Esophagus squamous epithelium (tissue), 5 donors: ENCODE results near the gene JARID2. TPM values are rescaled to one million over a fixed set of nuclear protein-coding genes. Genes with fewer than 3 reads are reported as not detected.

ENCODE experiments used
- DNase-seq: peaks from one replicate; lab custom pipeline; 2025; lab: John Stamatoyannopoulos, UW
- H3K27ac ChIP-seq, 4 donors: fragments of 200-600 bp; sonication (generic); one replicate each; pipeline ENCODE4 v1.5.1; 2016 to 2019; ENCODE audit warnings: mild to moderate bottlenecking in 1 of 4
- H3K27me3 ChIP-seq, 4 donors: fragments of 200-600 bp; sonication (generic); 1 replicate in 3 of 4; 2 replicates in 1 of 4; pipeline versions ENCODE4 v1.5.1 to v1.6.0; 2017 to 2021; ENCODE audit warnings: antibody characterized with exemption in 1 of 4
- H3K36me3 ChIP-seq, 3 donors: fragments of 200-600 bp; sonication (generic); one replicate each; pipeline ENCODE4 v1.5.1; 2016 to 2019
- H3K4me1 ChIP-seq, 3 donors: fragments of 200-600 bp; sonication (generic); one replicate each; pipeline ENCODE4 v1.5.1; 2017 to 2019
- H3K4me3 ChIP-seq, 4 donors: fragments of 200-600 bp; sonication (generic); 1 replicate in 3 of 4; 2 replicates in 1 of 4; pipeline ENCODE4 v1.5.1; 2016 to 2019; ENCODE audit warnings: mild to moderate bottlenecking in 2 of 4, moderate library complexity in 1 of 4
- H3K9me3 ChIP-seq, 3 donors: fragments of 200-600 bp; sonication (generic); one replicate each; pipeline ENCODE4 v1.5.1; 2016 to 2019
- CTCF ChIP-seq, 6 experiments: fragments of 450-650 bp in 4 of 6; fragments of 200-600 bp in 2 of 6; sonication (generic) in 2 of 6; IDR thresholded peaks; one replicate each; pipeline ENCODE4 v1.5.1; 2016 to 2019; ENCODE audit warnings: antibody characterized with exemption in 6 of 6, mild to moderate bottlenecking in 4 of 6, moderate library complexity in 4 of 6
- POLR2A ChIP-seq, 4 donors: fragments of 450-650 bp; IDR thresholded peaks; one replicate each; pipeline ENCODE4 v1.6.1; 2017; ENCODE audit warnings: antibody characterized with exemption in 4 of 4, mild to moderate bottlenecking in 4 of 4, moderate library complexity in 3 of 4
- WGBS, 2 donors: methylation state at CpG; one replicate each; pipeline ENCODE4 v1.1.5; 2018; 5-methylcytosine and 5-hydroxymethylcytosine counted together
- intact Hi-C: fragments of 100-400 bp; cut with DNase I; formaldehyde crosslinking; loops from one replicate; pipeline ENCODE4 v1.15.0; 2022
- total RNA-seq, 4 donors: library from RNA; depleted of rRNA; stranded (reverse); fragments of >200 nt; gene quantifications; one replicate each; pipeline ENCODE4 v1.1.0, GENCODE V29; 2016
- donor health status: DM: yes; HTN: yes; CAD: no.

The JARID2 gene
- total RNA-seq, 4 donors from 2014 or later = 13.3 to 19.6 (median 16.3) TPM

GRCh38 chr6:15361197-15361596, 115.3 kb downstream of the JARID2 start:
- H3K9me3 ChIP-seq = no peaks in the 10 kb centered on the region
- WGBS, 2 donors = 77 to 84% methylated on average over 3 of the region's 3 CpGs
- no peaks in the 10 kb centered on the region for H3K27me3 ChIP-seq
- TF ChIP-seq CTCF (IDR thresholded peaks at IDR 0.05) (no peak), POLR2A (IDR thresholded peaks at IDR 0.05) (no peak)
- no peak overlapping the region for H3K27ac ChIP-seq
- no peak overlapping the region for H3K4me3 ChIP-seq
- peaks cover 13 to 49% (median 14%) of the 10 kb centered on the region in 3 donors for H3K4me1 ChIP-seq
- intact Hi-C loops = no loop called here
- no peak for DNase-seq
- no peaks in the 10 kb centered on the region for H3K36me3 ChIP-seq

GRCh38 chr6:15362274-15363160, 116.6 kb downstream of the JARID2 start:
- no peak for DNase-seq
- Histone ChIP-seq H3K4me3 (no peak overlapping the region), H3K27me3 (no peaks in the 10 kb centered on the region), H3K27ac (no peak overlapping the region), H3K36me3 (no peaks in the 10 kb centered on the region), H3K4me1 (peaks cover 13 to 62% (median 19%) of the 10 kb centered on the region in 3 donors), H3K9me3 (no peaks in the 10 kb centered on the region)
- no peak for TF ChIP-seq CTCF (IDR thresholded peaks at IDR 0.05)
- no peak for TF ChIP-seq POLR2A (IDR thresholded peaks at IDR 0.05)
- WGBS, 2 donors = 69 to 70% methylated on average over 9 of the region's 9 CpGs
- intact Hi-C loops = no loop called here

- Histone ChIP-seq H3K27ac (no peak overlapping the region), H3K27me3 (no peaks in the 10 kb centered on the region), H3K36me3 (no peaks in the 10 kb centered on the region), H3K4me1 (peaks cover 13 to 68% (median 19%) of the 10 kb centered on the region in 3 donors), H3K9me3 (no peaks in the 10 kb centered on the region), H3K4me3 (no peak overlapping the region)
- intact Hi-C loops = no loop called here
- no peak for TF ChIP-seq POLR2A (IDR thresholded peaks at IDR 0.05)
- DNase-seq = no peak
- 67 to 73% methylated on average over 3 of the region's 3 CpGs for WGBS, 2 donors
These were observed 117.3 kb downstream of the JARID2 start for GRCh38 chr6:15363164-15363522.

GRCh38 chr6:15363523-15364400, 117.9 kb downstream of the JARID2 start:
- no peaks in the 10 kb centered on the region for H3K27me3 ChIP-seq
- TF ChIP-seq POLR2A (IDR thresholded peaks at IDR 0.05) (no peak), CTCF (IDR thresholded peaks at IDR 0.05) (no peak)
- DNase-seq = no peak
- WGBS, 2 donors = 60 to 62% methylated on average over 8 to 9 of the region's 9 CpGs
- peak overlapping the region in 1 of 4 donors; percentile 7 for H3K27ac ChIP-seq
- H3K4me1 ChIP-seq = peaks cover 13 to 68% (median 19%) of the 10 kb centered on the region in 3 donors
- no peaks in the 10 kb centered on the region for H3K9me3 ChIP-seq
- H3K36me3 ChIP-seq = no peaks in the 10 kb centered on the region
- intact Hi-C loops = no loop called here
- H3K4me3 ChIP-seq = no peak overlapping the region

GRCh38 chr6:15364401-15365037, 118.7 kb downstream of the JARID2 start:
- intact Hi-C loops = no loop called here
- Histone ChIP-seq H3K27ac (peak overlapping the region in 1 of 4 donors; percentile 64), H3K9me3 (no peaks in the 10 kb centered on the region), H3K4me3 (no peak overlapping the region), H3K4me1 (peaks cover 13 to 63% (median 20%) of the 10 kb centered on the region in 3 donors), H3K27me3 (no peaks in the 10 kb centered on the region), H3K36me3 (no peaks in the 10 kb centered on the region)
- TF ChIP-seq POLR2A (IDR thresholded peaks at IDR 0.05) = no peak
- TF ChIP-seq CTCF (IDR thresholded peaks at IDR 0.05) = no peak
- 69 to 72% methylated on average over 6 of the region's 6 CpGs for WGBS, 2 donors
- no peak for DNase-seq
